GM18951 (cell line): ENCODE measurements around the gene BDKRB2.

Experiments
- POLR2A ChIP-seq: IDR thresholded peaks from 4 replicates; pipeline ENCODE4 v1.6.1; 2011; ENCODE audit warnings: mild to moderate bottlenecking; ENCODE audit not compliant: insufficient read length, insufficient read depth; ENCODE audit errors: extremely low read depth
- in situ Hi-C: fragments of 300-500 bp; cut with MboI; formaldehyde crosslinking; loops from one replicate; pipeline ENCODE4 v1.12.0; 2022; ENCODE audit warnings: low sequenced_read_pairs, mixed read lengths, inconsistent platforms; ENCODE audit not compliant: unreplicated experiment

Gene BDKRB2

GRCh38 chr14:96204151-96205058 is at the start of gene BDKRB2:
TSS of gene BDKRB2 (plus strand) at chr14:96204839. CDS start at chr14:96237108, 32,269 bp downstream.
- no peak for TF ChIP-seq POLR2A
- in situ Hi-C loops: no loop called here

GRCh38 chr14:96154900-96155299 is 49.7 kb upstream of the BDKRB2 start:
- no peak for TF ChIP-seq POLR2A
- in situ Hi-C loops: no loop called here

GRCh38 chr14:96156804-96157760 is 47.6 kb upstream of the BDKRB2 start:
- in situ Hi-C loops: no loop called here
- no peak for TF ChIP-seq POLR2A

- no peak for TF ChIP-seq POLR2A
- in situ Hi-C loops: no loop called here
These were observed 45.9 kb upstream of the BDKRB2 start for GRCh38 chr14:96158735-96159134.

- in situ Hi-C loops: no loop called here
- no peak for TF ChIP-seq POLR2A
These were observed 44.3 kb upstream of the BDKRB2 start for GRCh38 chr14:96160076-96160912.

GRCh38 chr14:96160913-96161310 is 43.7 kb upstream of the BDKRB2 start:
- no peak for TF ChIP-seq POLR2A
- in situ Hi-C loops: no loop called here

- in situ Hi-C loops: no loop called here
- TF ChIP-seq POLR2A: no peak
These were observed 43.0 kb upstream of the BDKRB2 start for GRCh38 chr14:96161636-96162035.

- TF ChIP-seq POLR2A: no peak
- in situ Hi-C loops: no loop called here
These were observed 42.4 kb upstream of the BDKRB2 start for GRCh38 chr14:96162265-96162664.

- in situ Hi-C loops: no loop called here
- no peak for TF ChIP-seq POLR2A
These were observed 41.9 kb upstream of the BDKRB2 start for GRCh38 chr14:96162741-96163140.

GRCh38 chr14:96164861-96165490 is 39.7 kb upstream of the BDKRB2 start:
- in situ Hi-C loops: no loop called here
- no peak for TF ChIP-seq POLR2A

- in situ Hi-C loops: no loop called here
- TF ChIP-seq POLR2A: no peak
These were observed 38.9 kb upstream of the BDKRB2 start for GRCh38 chr14:96165493-96166436.
